GM12892 (cell line): ENCODE data around the gene NIFK.

Experiments
- POLR2A ChIP-seq: IDR thresholded peaks from 2 replicates; pipeline ENCODE4 v1.6.1; 2011; ENCODE audit warnings: low read depth, low read length, control low read depth
- POLR2AphosphoS5 ChIP-seq: IDR thresholded peaks from 2 replicates; pipeline ENCODE4 v1.6.1; 2011; ENCODE audit warnings: low read depth, low read length, control low read depth

DNA sequence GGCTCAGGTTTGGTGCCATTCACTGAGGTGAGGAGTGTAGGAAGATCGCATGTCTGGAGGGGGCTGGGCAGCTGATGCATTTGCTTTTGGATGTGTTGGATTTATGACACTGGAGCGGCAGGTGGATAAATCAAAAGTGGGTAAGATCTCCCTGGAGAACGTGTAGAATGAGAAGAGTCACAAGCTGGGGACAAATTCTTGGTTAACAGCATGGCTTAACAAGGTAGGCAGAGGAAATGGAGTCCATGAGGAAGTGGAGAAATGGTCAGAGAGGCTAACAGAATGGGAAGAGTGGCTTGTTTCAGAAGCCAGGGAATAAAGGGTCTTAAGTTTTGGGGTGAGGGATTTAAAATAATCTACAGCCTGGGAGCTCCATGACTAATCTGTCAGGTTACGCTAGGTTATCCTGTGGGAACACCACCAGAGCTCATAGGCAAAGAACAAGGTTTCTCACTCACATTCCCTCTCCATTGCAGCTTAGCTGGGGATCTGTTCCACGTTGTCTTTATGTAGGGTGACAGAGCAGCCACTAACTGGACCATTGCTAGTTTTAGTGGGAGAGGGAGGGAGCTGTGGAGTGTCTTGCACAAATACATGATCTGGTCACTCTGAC, 31.6 kb upstream of the NIFK start:
- TF ChIP-seq POLR2A (peak; percentile 33; the same call in 1 of the 2 replicates), POLR2AphosphoS5 (no peak)
